Nephron progenitor cell (in vitro differentiated cells): ENCODE measurements around the gene MYO7A.

ENCODE experiments used
- DNase-seq: peaks from one replicate; pipeline ENCODE4 v3.0.0; 2021
- H3K27ac Mint-ChIP-seq: 2 replicates; pipeline ENCODE4 v1.8.0; 2021; ENCODE audit warnings: mild to moderate bottlenecking, moderate library complexity, mixed read lengths
- H3K27me3 Mint-ChIP-seq: 2 replicates; pipeline ENCODE4 v1.8.0; 2021; ENCODE audit warnings: mild to moderate bottlenecking, low read depth, mixed read lengths; ENCODE audit not compliant: poor library complexity
- H3K36me3 Mint-ChIP-seq: 2 replicates; pipeline ENCODE4 v1.8.0; 2021; ENCODE audit warnings: low read depth, mixed read lengths
- H3K4me1 Mint-ChIP-seq: 2 replicates; pipeline ENCODE4 v1.8.0; 2021; ENCODE audit warnings: mixed read lengths
- H3K4me3 Mint-ChIP-seq: 2 replicates; pipeline ENCODE4 v1.8.0; 2021; ENCODE audit warnings: mild to moderate bottlenecking, moderate library complexity, mixed read lengths
- H3K9me3 Mint-ChIP-seq: 2 replicates; pipeline ENCODE4 v1.8.0; 2021; ENCODE audit warnings: mild to moderate bottlenecking, moderate library complexity, mixed read lengths
- TF ChIP-seq, protein P1 (sequence below): fragments of 200-600 bp; sonication (generic); IDR thresholded peaks from 2 replicates; pipeline ENCODE4 v1.5.0; 2021; ENCODE audit warnings: antibody characterized with exemption

The MYO7A gene

GRCh38 chr11:77125695-77126094, 2.4 kb upstream of the MYO7A start:
- Mint-ChIP-seq H3K9me3 (no peaks in the 10 kb centered on the region), H3K27me3 (peaks cover 11% of the 10 kb centered on the region), H3K27ac (no peak overlapping the region), H3K4me1 (peaks cover 33% of the 10 kb centered on the region), H3K4me3 (no peak overlapping the region), H3K36me3 (peaks cover 4% of the 10 kb centered on the region)
- TF ChIP-seq, protein P1, sequence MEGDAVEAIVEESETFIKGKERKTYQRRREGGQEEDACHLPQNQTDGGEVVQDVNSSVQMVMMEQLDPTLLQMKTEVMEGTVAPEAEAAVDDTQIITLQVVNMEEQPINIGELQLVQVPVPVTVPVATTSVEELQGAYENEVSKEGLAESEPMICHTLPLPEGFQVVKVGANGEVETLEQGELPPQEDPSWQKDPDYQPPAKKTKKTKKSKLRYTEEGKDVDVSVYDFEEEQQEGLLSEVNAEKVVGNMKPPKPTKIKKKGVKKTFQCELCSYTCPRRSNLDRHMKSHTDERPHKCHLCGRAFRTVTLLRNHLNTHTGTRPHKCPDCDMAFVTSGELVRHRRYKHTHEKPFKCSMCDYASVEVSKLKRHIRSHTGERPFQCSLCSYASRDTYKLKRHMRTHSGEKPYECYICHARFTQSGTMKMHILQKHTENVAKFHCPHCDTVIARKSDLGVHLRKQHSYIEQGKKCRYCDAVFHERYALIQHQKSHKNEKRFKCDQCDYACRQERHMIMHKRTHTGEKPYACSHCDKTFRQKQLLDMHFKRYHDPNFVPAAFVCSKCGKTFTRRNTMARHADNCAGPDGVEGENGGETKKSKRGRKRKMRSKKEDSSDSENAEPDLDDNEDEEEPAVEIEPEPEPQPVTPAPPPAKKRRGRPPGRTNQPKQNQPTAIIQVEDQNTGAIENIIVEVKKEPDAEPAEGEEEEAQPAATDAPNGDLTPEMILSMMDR = no peak
- DNase-seq = no peak

DNA sequence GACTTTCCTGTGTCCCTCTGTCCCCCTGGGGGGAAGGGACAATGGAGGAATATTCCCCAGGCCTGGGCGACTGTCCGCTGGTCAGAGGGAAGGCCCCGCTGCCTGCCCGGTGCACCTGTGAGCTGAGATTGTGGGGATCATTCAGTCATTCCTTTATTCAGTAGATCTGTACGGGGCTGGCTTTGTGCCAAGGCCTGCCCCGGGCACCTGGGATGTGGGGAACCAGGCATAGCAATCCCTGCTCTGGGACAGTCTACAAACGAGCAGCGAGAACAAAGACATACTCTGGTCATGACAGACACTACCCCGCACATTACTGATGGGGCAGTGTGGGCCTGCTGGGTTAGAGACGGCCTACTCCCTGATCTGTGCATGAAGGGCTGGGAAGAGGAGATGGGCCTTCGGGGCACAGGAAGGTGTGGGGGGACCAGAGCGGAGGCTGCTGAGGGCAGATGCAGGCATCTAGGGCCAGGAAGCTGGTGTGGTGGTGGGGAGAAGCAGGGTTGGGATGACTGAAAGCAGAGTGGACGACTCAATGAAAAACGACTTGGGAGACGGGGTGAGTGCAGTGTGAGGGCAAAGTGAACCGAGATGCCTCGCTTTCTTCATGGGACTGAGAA, 1.8 kb upstream of the MYO7A start:
- Mint-ChIP-seq H3K4me1 (peaks cover 39% of the 10 kb centered on the region), H3K27ac (no peak overlapping the region), H3K36me3 (no peaks in the 10 kb centered on the region), H3K4me3 (peak overlapping the region; percentile 51), H3K9me3 (no peaks in the 10 kb centered on the region), H3K27me3 (peaks cover 11% of the 10 kb centered on the region)
- DNase-seq = no peak
- TF ChIP-seq, protein P1 = no peak

GRCh38 chr11:77126861-77127234, 1.2 kb upstream of the MYO7A start:
- no peak for DNase-seq

GRCh38 chr11:77127235-77127911, 673 bp upstream of the MYO7A start:
- TF ChIP-seq, protein P1 = peak; percentile 100
- no peaks in the 10 kb centered on the region for H3K36me3 Mint-ChIP-seq
- H3K4me3 Mint-ChIP-seq = peak overlapping the region; percentile 65
- H3K27ac Mint-ChIP-seq = peak overlapping the region; percentile 87
- H3K27me3 Mint-ChIP-seq = peaks cover 11% of the 10 kb centered on the region
- peaks cover 46% of the 10 kb centered on the region for H3K4me1 Mint-ChIP-seq
- no peaks in the 10 kb centered on the region for H3K9me3 Mint-ChIP-seq
- DNase-seq = peak; percentile 81

More at GRCh38 chr11:77126861-77127234, 1.2 kb upstream of the MYO7A start:
- peaks cover 11% of the 10 kb centered on the region for H3K27me3 Mint-ChIP-seq
- peaks cover 43% of the 10 kb centered on the region for H3K4me1 Mint-ChIP-seq
- TF ChIP-seq, protein P1 = no peak
- H3K4me3 Mint-ChIP-seq = peak overlapping the region; percentile 65
- H3K36me3 Mint-ChIP-seq = no peaks in the 10 kb centered on the region
- H3K9me3 Mint-ChIP-seq = no peaks in the 10 kb centered on the region
- H3K27ac Mint-ChIP-seq = no peak overlapping the region

- Mint-ChIP-seq H3K27me3 (peaks cover 7% of the 10 kb centered on the region), H3K9me3 (no peaks in the 10 kb centered on the region), H3K27ac (no peak overlapping the region), H3K4me3 (no peak overlapping the region), H3K4me1 (peaks cover 46% of the 10 kb centered on the region), H3K36me3 (no peaks in the 10 kb centered on the region)
- TF ChIP-seq, protein P1 = no peak
- DNase-seq = no peak
Observed at GRCh38 chr11:77129069-77129841, 1.2 kb downstream of the MYO7A start.
